Stimulated activated CD8-positive, alpha-beta memory T cell treated with anti-CD3 and anti-CD28 coated beads, Interleukin-7, amount 100 ng/mL, for 24 hours (primary cell): ENCODE measurements around the gene FBXO44.

Source experiments
- DNase-seq: peaks from one replicate; pipeline ENCODE4 v3.0.0-alpha.2; 2020; ENCODE audit warnings: low read depth

FBXO44 gene

DNA sequence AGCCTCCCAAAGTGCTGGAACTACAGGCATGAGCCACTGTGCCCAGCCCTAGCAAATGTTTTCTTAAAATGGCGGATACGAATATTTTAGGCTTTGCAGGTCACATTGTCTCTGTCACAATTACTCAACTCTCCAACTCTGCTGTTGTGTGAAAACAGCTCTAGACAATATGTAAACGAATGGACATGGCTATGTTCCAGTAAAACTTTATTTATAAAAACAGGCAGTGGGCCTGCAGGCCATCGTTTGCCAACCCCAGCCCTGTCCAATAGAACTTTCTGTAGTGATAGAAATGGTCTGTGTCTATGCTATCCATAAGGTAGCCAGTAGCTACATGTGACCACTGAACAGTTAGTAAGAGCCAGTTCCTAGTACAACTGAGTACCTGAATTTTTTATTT is 5.1 kb downstream of the FBXO44 start:
- DNase-seq, result no peak

DNA sequence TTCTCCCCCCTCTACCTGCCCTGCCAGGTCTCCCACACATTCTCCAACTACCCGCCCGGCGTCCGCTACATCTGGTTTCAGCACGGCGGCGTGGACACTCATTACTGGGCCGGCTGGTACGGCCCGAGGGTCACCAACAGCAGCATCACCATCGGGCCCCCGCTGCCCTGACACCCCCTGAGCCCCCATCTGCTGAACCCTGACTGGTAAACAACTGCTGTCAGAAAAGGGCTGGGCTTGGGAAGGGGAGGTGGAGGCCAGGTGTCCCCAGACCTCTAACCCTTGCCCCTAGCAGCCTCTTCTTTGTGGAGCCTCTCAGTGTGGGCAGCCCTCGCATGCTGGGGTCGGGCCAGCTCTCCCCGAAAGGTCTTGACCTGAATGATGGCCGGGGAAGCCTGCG is 6.4 kb downstream of the FBXO44 start:
- no peak for DNase-seq

DNA sequence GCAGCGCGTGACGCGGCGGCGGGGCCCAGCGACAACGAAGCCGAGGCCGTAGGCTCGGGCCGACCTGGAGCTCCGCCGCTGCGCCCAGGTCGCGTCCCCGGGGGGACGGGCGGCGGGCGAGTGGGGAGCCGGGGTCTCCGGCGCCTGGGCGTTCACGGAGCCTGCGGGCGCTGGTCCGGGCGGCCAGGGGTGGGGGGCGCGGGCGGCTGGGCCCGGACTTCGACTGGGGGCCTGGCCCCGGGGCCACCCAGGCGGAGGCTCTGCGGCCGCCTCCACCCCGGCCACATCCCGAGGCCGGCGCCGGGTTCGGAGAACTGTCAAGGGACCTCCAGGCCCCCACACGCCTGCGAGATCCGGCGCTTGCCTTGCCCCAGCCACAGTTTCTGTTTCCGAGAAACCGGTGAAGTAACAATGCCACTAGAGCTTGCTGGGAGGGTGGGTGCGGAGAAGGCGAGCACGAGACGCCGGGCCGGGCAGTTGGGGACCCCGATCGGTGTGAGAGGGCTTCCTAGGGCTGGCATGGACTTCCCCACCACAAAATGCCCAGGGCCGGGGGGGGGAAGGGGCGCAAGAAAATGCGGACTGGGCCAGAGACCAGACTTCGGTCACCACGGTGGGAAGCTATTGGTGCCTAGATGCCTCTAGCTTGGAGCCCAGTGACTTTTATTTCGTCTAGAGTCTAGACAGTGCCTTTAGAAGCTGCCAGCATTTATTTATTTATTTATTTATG is 9.8 kb downstream of the FBXO44 start:
- peak; percentile 27 for DNase-seq

DNA sequence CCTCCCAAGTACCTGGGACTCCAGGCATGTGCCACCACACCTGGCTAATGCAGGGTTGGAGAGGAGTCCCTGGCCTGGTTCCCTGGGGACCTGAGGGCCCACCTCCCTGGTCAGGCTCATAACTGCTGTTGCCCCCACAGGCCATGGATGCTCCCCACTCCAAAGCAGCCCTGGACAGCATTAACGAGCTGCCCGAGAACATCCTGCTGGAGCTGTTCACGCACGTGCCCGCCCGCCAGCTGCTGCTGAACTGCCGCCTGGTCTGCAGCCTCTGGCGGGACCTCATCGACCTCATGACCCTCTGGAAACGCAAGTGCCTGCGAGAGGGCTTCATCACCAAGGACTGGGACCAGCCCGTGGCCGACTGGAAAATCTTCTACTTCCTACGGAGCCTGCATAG is 13.8 kb downstream of the FBXO44 start:
- no peak for DNase-seq

DNA sequence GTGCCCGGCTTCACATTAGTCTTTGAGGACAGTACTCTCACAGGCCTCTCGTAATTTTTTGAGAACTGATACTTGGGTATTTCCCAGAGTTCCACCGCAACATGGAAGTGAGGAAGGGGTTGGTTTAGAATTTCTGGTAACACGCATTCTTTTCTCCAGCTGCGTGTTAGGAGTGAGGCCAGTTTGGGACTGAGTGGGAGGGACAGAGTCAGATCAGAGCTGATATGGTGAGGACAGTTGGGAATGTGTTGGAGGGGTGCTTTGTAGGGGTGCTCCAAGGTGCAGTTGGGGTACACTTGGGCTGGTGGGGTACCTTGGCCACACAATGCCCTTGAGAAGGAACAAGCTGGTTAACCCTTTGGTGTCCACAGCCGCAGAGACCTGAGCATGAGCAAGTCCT is 16.1 kb downstream of the FBXO44 start:
- no peak for DNase-seq

DNA sequence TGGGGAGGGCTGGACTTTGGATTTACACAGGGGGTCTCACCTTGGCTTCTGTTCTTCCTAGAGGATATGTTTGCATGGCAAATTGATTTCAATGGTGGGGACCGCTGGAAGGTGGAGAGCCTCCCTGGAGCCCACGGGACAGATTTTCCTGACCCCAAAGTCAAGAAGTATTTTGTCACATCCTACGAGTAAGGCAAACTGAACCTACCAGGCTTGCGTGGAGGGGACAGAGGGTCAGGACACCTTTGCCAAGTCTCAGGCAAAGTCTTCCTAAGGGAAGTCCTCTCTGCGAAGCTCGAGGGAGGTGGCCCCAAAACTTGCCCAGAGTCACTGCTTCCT is 16.5 kb downstream of the FBXO44 start:
- no peak for DNase-seq

DNA sequence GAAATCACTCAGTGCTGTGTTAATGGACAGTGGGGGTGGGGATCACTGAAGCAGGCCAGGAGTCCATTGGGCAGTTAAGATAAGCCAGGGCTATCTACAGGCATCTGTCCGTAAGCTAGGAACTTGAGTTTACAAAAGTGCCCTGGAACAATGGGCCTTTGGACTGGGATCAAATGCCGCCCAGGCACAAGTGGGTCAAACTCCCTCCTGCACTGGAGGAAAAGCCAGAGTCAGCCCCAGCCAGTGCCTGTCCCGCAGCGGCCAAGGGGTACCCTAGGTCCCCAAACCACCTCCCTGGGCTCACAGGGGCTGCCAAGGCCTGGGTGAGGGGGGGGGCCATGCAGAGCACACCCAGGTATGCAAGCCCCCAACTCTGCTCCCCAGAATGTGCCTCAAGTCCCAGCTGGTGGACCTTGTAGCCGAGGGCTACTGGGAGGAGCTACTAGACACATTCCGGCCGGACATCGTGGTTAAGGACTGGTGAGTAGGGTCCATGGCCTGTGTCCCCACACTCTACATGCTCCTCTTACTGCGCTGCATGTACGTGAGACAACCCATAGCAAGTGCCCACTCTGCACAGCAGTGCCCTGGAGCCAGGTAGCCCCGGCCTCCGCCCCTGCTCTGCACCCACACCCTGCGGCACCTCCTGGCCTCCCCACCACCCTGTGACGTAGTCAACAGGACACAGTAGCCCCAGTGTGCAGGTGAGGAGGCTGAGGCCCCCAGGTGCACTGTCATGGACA is 17.0 kb downstream of the FBXO44 start:
- DNase-seq, result no peak

DNA sequence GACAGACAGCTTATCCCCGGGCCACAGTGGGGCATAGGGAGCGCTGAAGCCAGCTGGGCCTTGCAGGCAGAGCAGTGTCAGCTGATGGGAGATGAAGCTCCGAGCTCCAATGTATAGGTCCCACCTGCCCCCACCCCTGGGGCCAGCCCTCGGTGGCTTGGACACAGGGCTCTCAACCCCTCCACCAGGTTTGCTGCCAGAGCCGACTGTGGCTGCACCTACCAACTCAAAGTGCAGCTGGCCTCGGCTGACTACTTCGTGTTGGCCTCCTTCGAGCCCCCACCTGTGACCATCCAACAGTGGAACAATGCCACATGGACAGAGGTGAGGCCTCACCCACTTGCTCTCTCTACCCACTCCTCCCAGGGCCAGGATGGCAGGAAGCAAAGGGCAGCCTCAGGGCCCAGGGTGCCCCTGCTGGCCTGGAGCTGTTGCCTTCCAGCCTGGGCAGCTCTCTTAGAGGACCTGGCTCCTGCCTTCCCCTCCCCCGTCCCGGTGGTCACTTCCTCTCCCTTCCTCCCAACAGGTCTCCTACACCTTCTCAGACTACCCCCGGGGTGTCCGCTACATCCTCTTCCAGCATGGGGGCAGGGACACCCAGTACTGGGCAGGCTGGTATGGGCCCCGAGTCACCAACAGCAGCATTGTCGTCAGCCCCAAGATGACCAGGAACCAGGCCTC is 18.6 kb downstream of the FBXO44 start:
- no peak for DNase-seq

DNA sequence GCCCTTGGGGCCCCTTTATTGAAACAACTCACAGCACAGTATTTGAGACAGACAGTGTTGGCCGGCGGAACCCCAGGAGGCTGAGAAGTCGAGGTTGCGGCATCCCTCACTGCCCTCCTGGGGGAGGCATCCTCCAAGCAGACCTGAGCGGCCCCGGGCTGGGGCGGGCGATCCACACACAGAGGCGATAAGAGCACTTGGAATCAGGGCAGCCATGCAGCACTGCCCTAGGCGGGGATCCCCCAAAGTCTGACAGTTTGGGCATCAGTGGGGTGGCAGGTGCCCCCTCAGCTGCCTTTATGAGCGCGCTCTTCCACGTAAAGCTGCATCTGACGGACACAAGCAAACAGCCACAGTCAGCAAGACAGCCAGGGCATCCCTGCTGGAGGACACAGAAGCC is 19.8 kb downstream of the FBXO44 start:
- no peak for DNase-seq

DNA sequence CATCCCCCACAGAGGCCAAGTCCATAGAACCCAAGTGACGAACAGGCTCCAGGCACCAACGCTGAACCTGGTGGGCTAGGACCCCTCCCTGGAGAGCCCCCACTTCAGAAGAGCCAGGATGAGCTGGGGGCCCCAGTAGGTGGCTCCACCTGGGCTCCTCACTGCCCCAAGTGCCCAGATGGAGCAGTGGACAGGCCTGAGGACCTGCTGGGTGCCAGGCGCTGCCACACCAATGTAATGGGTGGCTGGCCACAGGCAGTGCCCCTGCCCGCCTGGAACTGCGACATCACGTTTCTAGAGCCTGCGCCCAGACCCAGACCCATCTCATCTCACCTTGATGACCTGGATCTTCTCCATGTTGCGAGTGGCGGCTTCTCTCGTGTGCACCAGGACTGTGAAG is 20.6 kb downstream of the FBXO44 start:
- DNase-seq, result no peak

DNA sequence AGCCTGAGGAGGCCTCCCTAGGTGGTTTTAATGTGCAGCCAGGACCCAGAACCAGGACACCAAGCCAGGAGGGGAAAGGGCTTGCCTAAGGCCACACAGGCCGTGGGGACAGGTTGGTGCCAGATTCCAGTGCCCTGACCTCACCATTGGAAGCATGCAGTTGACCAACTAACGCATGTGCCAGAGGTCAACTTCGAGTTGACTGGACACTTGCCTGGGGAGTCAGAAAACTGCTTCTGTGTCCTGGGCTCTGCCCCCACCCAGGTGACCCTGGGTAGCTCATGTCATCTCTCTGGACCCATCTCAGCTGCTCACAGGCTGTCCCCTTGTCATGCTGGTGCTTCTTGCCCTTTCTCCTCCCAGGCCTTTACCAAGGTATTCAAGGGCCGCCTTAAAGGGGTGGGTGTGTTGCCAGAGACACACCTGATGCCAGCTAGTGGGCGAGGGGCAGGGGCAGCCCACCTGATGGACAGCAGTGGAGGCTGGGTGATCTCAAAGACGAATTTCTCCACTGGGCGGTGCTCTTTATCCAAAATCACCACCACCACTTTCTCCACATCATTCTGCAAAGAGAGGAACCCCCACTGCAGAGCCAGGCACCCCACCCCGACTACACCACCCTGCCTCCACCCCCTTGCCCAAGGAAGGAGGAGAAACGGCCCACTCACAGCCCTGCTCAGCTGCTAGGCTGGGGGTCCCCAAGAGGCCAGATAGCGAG is 21.9 kb downstream of the FBXO44 start:
- no peak for DNase-seq

DNA sequence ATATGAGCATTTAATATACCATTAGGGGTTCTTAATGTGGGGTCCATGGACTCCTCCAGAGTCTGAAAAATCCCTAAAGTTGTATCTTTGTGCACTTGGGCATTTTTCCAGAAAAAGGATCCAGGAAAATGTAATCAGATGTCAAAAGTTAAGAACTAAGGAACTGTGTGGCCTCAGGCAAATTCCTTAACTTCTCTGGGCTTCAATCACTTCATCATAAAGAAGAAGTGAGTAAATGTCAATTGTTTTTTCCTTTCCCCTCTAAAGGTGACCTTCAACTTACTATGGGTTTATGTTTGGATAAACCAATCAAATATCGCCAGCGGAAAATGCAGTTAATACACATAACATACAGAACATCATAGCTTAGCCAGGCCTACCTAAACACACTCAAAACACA is 23.8 kb downstream of the FBXO44 start:
- DNase-seq, result no peak

DNA sequence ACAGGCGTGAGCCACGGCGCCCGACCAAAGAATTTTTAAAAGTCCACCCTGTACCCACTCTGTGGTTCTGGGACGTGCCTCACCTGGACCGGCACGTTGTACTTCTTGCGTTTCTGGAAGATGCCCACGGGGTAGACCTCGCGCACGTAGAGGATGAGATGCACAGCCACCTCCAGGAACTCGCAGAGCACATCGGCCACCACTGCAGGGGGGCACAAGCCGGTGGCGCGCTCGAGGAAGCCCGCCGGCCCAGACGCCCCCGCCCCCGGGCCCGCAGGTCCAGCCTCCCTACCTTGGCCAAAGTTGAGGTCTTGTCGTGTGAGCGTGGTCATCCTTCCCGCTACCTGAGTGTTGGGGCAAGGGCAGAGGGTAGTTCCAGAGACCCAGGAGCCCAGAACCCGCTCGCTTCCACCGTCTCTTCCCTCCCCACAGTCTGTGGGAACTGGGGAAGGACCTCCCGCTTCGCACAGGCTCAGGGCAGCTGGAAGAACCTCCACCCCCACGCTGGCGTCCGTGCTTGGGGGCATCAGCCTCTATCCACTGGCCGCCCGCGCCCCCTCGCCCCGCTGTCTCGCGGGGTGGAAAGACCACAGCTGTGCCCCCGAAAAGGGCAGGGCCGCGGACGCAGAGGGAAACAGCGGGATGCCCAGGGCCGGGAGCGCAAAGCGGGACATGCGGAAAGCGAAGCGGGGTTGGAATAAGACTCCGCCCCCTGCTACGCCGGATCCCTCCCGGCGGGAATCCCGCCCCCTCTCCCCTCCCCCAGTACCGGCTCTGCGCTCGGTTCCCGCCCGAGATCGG is 25.8 kb downstream of the FBXO44 start:
- no peak for DNase-seq

DNA sequence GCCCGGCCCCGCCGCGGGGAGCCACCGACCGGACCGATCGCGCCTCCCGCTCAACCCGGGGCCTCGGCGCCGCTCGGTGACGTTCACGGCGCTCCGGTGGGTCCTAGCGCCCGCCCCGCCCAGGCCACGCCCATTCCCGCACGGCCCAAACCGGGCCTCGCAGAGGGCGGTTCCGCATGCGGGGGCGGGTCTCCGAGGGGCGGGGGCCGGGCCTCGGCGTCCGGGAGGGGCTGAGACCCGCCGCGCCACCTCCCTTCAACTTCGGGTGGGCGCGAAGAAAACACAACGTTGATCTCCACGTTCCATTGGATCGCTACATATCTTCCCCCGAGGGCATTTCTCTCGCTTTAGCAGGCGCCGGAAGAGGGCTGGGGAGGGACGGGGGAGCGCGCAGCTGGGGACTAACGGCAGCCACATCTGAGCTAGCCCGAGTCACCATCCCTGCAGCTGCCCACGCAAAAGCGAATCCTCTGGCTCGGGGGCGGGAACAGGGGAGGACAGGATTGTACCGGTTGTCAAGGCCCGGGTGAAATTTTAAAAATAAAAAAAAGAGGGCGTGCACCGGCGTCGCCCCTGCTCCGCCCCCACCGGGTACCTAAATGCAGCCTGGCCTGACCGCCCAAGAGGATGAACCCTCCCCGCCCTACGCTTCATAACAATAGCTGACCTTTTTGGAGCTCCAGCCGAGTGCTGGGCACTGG is 26.5 kb downstream of the FBXO44 start, which contains the start of gene MAD2L2:
MAD2L2 (minus strand) TSS at position 78 of the 701 bp plus-strand sequence. CDS start 547 bp downstream, outside the sequence.
- DNase-seq, result peak; percentile 70

DNA sequence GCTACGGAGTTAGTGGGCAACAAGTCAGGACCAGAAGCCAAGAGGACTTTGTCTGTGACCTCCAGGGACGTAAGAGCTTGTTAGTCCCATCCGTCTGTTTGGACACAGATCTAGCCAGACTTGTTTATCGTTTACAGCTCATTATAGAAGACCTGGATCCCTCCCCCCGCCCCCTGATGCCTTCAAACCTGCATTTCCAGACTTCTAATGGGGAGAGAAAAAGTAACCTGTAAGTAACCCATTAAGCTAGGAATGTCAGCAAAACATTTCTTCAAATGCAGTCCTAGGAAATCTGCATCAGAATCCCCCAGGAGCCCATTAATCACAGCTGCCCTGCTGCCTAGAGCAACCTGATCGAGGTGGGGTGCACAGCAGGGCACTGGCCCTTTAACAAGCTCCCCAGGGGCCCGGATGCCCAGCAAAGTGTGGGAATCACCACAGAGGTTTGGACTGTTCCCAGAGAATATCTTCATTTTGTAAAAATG is 27.7 kb downstream of the FBXO44 start:
- no peak for DNase-seq

DNA sequence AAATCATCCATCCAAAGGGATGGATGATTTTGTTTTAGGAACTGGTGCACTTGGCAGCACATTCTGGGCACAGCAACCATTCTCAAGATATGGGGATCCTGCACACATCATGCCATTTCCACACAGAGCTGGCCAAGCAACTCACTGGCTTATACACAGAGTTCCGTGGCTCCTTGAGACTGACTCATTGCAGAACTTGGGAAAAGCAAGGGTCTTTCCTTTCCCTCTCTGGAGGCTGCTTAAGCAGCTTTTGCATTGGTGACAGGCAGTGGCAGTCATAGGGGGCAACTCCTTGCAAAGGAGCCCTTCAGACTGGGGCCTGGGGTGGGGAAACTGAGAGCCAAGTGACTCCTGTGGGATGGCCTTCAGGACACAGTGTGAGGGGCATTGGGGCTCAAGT is 28.1 kb downstream of the FBXO44 start:
- DNase-seq, result no peak

DNA sequence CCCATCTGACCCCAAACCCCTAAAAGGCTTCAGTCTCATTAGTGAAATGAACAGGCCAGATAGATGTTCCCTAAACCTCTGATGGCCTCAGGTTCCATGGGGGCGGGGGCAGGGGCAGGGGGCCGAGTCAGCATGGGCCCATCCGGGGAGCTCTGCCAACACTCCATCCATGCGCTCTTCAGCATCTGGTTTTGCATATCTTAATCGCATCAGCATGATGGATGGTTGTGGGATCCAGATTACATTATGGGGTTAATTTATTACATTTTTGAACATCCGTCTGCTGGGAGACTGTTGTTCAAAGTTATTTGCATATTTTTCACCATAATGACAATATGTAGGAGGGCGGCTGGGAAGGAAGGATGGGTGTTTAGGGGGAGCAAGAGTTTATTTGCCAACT is 29.4 kb downstream of the FBXO44 start:
- no peak for DNase-seq

DNA sequence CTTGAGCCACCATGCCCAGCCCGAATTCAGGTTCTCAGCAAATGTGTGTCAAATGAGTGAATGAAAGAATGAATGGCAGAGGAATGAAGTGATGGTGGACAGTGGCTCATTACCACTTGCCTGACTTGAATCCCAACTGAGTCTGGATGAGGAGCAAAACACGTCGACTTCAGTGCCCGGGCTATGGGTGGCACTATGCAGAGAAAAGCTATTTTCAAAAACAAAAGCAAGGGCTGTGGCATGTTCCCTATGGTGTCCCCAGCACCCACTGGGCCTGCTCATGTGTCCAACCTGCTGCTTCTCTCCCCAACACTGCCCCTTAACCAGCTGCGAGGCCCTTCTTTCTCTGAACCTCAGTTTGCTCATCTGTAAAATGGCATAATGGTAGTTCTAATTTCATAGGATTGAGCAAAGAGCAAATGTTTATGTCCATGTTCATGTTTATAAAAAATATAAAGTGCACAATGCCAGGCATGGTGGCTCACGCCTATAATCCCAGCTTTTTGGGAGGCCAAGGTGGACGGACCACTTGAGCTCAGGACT is 30.6 kb downstream of the FBXO44 start:
- DNase-seq, result no peak

DNA sequence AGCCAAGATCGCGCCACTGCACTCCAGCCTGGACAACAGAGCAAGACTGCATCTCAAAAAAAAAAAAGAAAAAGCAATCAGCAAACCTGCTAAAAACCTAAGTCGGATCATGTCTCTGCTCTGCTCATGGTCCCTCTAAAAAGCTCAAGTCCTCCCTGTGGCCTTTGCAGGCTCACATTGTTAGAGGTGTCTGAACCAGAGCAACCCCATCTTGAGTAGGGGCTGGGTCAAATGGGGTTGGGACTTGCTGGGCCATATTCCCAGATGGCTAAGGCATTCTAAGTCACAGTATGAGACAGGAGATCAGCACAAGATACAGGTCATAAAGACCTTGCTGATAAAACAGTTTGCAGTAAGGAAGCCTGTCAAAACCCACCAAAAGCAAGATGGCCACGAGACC is 33.8 kb downstream of the FBXO44 start:
- no peak for DNase-seq
